WTC11 (cell line): ENCODE measurements around the gene CLMP.

ENCODE experiments used
- ATF1 ChIP-seq: sonication (generic); formaldehyde crosslinking; IDR thresholded peaks from 2 replicates; pipeline ENCODE4 v1.8.1; 2023; ENCODE audit warnings: mild to moderate bottlenecking, moderate library complexity, missing genetic modification reagents
- CTCF ChIP-seq: fragments of 200-600 bp; IDR thresholded peaks from 2 replicates; pipeline ENCODE4 v1.8.0; 2022; ENCODE audit warnings: antibody characterized with exemption
- E2F1 ChIP-seq: sonication (generic); formaldehyde crosslinking; IDR thresholded peaks from 2 replicates; pipeline ENCODE4 v1.8.0; 2022; ENCODE audit warnings: mild to moderate bottlenecking, missing genetic modification reagents
- ELF4 ChIP-seq: sonication (generic); formaldehyde crosslinking; IDR thresholded peaks from 2 replicates; pipeline ENCODE4 v1.8.1; 2022; ENCODE audit warnings: low read depth, mild to moderate bottlenecking, moderate library complexity, missing genetic modification reagents
- EMX1 ChIP-seq: fragments of 250-450 bp; sonication (Bioruptor Pico); IDR thresholded peaks from 2 replicates; pipeline ENCODE4 v1.8.0; 2021; ENCODE audit warnings: mild to moderate bottlenecking
- FOXJ3 ChIP-seq: sonication (generic); formaldehyde crosslinking; IDR thresholded peaks from 2 replicates; pipeline ENCODE4 v1.9.0; 2021; ENCODE audit warnings: missing genetic modification reagents, mild to moderate bottlenecking, borderline replicate concordance
- FOXP4 ChIP-seq: sonication (generic); formaldehyde crosslinking; IDR thresholded peaks from 2 replicates; pipeline ENCODE4 v1.8.0; 2022; ENCODE audit warnings: mild to moderate bottlenecking, missing genetic modification reagents
- MAX ChIP-seq: sonication (generic); formaldehyde crosslinking; IDR thresholded peaks from 2 replicates; pipeline ENCODE4 v1.8.0; 2022; ENCODE audit warnings: mild to moderate bottlenecking, missing genetic modification reagents
- NFATC4 ChIP-seq: fragments of 250-450 bp; sonication (Bioruptor Pico); IDR thresholded peaks from 2 replicates; pipeline ENCODE4 v1.9.0; 2021; ENCODE audit warnings: mild to moderate bottlenecking
- NFYB ChIP-seq: sonication (generic); formaldehyde crosslinking; conservative IDR thresholded peaks from 2 replicates; pipeline ENCODE4 v1.8.0; 2022; ENCODE audit warnings: low read depth, missing genetic modification reagents
- ZNF281 ChIP-seq: sonication (generic); formaldehyde crosslinking; IDR thresholded peaks from 2 replicates; pipeline ENCODE4 v1.8.0; 2023; ENCODE audit warnings: mild to moderate bottlenecking, missing genetic modification reagents

GRCh38 chr11:123086305-123086704 is 108.7 kb downstream of the CLMP start:
- TF ChIP-seq ATF1 (CRISPR knock-in tag) (no peak), CTCF (no peak), ZNF281 (no peak), EMX1 (CRISPR knock-in tag) (no peak), ELF4 (CRISPR knock-in tag) (no peak), NFATC4 (CRISPR knock-in tag) (no peak), MAX (CRISPR knock-in tag) (no peak), NFYB (CRISPR knock-in tag) (no peak), FOXJ3 (CRISPR knock-in tag) (no peak), E2F1 (no peak), FOXP4 (CRISPR knock-in tag) (no peak)
